Activated naive CD4-positive, alpha-beta T cell treated with anti-CD3 and anti-CD28 coated beads for 36 hours (primary cell): ENCODE data around the gene NIPAL1. TPM values are rescaled to one million over a fixed set of nuclear protein-coding genes. Genes with fewer than 3 reads are reported as not detected.
"Not testable (repeated sequence)": the region's sequence is repeated elsewhere in the genome, so short reads cannot be mapped to it uniquely, and the experiment has no call there.

Experiments
- CTCF ChIA-PET: fragments of 350-600 bp; sonication (Branson Sonifier 250); formaldehyde crosslinking; loops from one replicate; lab custom pipeline; 2021; ENCODE audit warnings: antibody characterized with exemption; lab: Charles Lee
- DNase-seq: peaks from one replicate; pipeline ENCODE4 v3.0.0-alpha.2; 2020
- H3K27ac Mint-ChIP-seq: one replicate; pipeline ENCODE4 v1.8.0; 2021; ENCODE audit warnings: mild to moderate bottlenecking, mixed read lengths
- H3K27me3 Mint-ChIP-seq: one replicate; pipeline ENCODE4 v1.8.0; 2021; ENCODE audit warnings: low read depth, mixed read lengths
- H3K36me3 Mint-ChIP-seq: one replicate; pipeline ENCODE4 v1.8.0; 2021; ENCODE audit warnings: low read depth, mixed read lengths
- H3K4me1 Mint-ChIP-seq: one replicate; pipeline ENCODE4 v1.8.0; 2021; ENCODE audit warnings: low read depth, mixed read lengths
- H3K4me3 Mint-ChIP-seq: one replicate; pipeline ENCODE4 v1.8.0; 2021; ENCODE audit warnings: mild to moderate bottlenecking, moderate library complexity, mixed read lengths
- H3K9me3 Mint-ChIP-seq: one replicate; pipeline ENCODE4 v1.8.0; 2021; ENCODE audit warnings: mixed read lengths
- intact Hi-C: fragments of 100-400 bp; cut with micrococcal nuclease; formaldehyde crosslinking; loops from one replicate; pipeline ENCODE4 v1.15.1; 2023
- total RNA-seq, 2 experiments: library from RNA; stranded (reverse); gene quantifications; one replicate each; pipeline ENCODE4 v1.2.3, GENCODE V29; 2021

Gene NIPAL1
- 1 to 10 TPM; 1.0 to 2.0 TPM for total RNA-seq

- H3K36me3 Mint-ChIP-seq, result no peaks in the 10 kb centered on the region
- CTCF ChIA-PET, result interaction anchor here (0.7 to 6.0 kb wide), 5 partner anchors 13 to 69 kb away, joined by 3 to 48 read pairs (median 7); no protein-coding TSS in a partner anchor
- H3K27me3 Mint-ChIP-seq, result peaks cover 5% of the 10 kb centered on the region
- intact Hi-C loops, result loop anchor here (1.0 to 5.0 kb wide), 9 partner anchors 12 to 554 kb away; partner anchors contain the start of genes COMMD8, CORIN, SLAIN2 and TEC
- DNase-seq, result peak; percentile 72
- H3K4me3 Mint-ChIP-seq, result peak within 1 kb of the TSS; percentile 81
- peak within 1 kb of the TSS; percentile 46 for H3K27ac Mint-ChIP-seq
- no peaks in the 10 kb centered on the region for H3K9me3 Mint-ChIP-seq
- H3K4me1 Mint-ChIP-seq, result peaks cover 26% of the 10 kb centered on the region
Measured at GRCh38 chr4:48016141-48017107, at the start of gene NIPAL1, which contains the start of gene CNGA1. NIPAL1 (plus strand) TSS chr4:48016772; CDS start chr4:48016840, 68 bp downstream. CNGA1 (minus strand) TSS chr4:48016681; CDS start chr4:47952689, 63,992 bp downstream.

DNA sequence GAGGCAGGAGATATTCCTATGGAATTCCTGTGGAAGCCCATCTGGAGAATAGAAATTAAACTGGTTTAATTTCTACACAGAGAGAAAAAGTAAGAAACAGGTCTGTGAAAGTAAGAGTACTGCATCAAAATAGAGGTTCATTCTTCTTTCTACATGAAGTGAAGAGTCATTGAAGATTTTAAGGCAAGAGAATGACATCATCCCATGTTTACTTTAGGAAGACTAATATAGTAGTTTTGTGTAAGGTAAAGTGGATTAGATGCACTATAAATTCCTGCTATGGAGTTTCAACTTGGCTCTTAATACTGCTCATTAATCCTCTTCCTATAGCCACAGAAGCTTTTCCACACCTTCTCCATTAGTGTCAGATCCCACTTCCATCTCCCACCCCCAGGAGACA lies 47.7 kb upstream of the NIPAL1 start:
- intact Hi-C loops, result no loop called here

GRCh38 chr4:47972181-47972580 lies 44.4 kb upstream of the NIPAL1 start:
- H3K36me3 Mint-ChIP-seq, result no peaks in the 10 kb centered on the region
- no peaks in the 10 kb centered on the region for H3K27me3 Mint-ChIP-seq
- H3K4me1 Mint-ChIP-seq, result no peaks in the 10 kb centered on the region
- DNase-seq, result no peak
- no peak overlapping the region for H3K4me3 Mint-ChIP-seq
- CTCF ChIA-PET, result no interaction called here
- intact Hi-C loops, result no loop called here
- no peaks in the 10 kb centered on the region for H3K9me3 Mint-ChIP-seq
- H3K27ac Mint-ChIP-seq, result no peak overlapping the region

More for the DNA sequence above, 47.7 kb upstream of the NIPAL1 start:
- H3K4me3 Mint-ChIP-seq, result no peak overlapping the region
- no peak overlapping the region for H3K27ac Mint-ChIP-seq
- no peaks in the 10 kb centered on the region for H3K4me1 Mint-ChIP-seq
- CTCF ChIA-PET, result no interaction called here
- no peaks in the 10 kb centered on the region for H3K9me3 Mint-ChIP-seq
- DNase-seq, result no peak
- no peaks in the 10 kb centered on the region for H3K27me3 Mint-ChIP-seq
- no peaks in the 10 kb centered on the region for H3K36me3 Mint-ChIP-seq

DNA sequence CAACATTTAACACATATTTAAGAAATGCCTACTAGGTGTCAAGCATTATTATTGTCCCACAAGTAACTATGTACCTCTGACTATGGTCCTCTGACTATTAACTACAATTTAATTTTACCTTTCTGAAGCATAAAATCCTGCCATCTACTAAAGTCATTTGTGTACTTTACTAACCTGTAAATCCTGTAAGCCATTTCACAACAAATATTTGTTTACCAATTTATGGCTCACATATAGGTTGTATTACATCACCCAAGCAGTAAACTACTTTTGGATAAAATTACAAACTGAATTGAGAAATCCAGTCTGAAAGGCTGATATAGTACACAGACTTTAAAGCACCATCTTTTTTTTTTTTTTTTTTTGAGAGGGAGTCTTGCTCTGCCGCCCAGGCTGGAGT lies 43.9 kb upstream of the NIPAL1 start:
- intact Hi-C loops, result no loop called here
- no peak overlapping the region for H3K27ac Mint-ChIP-seq
- DNase-seq, result no peak
- H3K4me3 Mint-ChIP-seq, result no peak overlapping the region
- H3K4me1 Mint-ChIP-seq, result no peaks in the 10 kb centered on the region
- H3K9me3 Mint-ChIP-seq, result no peaks in the 10 kb centered on the region
- H3K36me3 Mint-ChIP-seq, result no peaks in the 10 kb centered on the region
- no peaks in the 10 kb centered on the region for H3K27me3 Mint-ChIP-seq
- CTCF ChIA-PET, result no interaction called here

- H3K4me1 Mint-ChIP-seq, result no peaks in the 10 kb centered on the region
- CTCF ChIA-PET, result no interaction called here
Measured at GRCh38 chr4:47974566-47974965, 42.0 kb upstream of the NIPAL1 start.

DNA sequence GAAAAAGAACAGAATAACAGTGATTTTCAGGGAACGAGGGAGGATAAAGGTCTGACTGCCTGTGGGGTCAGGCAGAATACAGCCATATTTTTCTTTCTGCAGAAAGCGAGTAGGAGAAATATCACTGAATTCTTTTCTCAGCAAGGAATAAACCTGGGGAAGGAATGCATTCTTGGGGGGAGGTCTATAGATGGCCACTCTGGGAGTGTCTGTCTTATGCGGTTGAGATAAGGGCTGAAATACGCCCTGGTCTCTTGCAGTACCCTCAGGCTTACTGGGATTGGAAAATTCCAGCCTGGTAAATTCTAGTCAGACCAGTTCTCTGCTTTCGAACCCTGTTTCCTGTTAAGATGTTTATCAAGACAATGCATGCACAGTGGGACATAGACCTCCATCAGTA lies 26.4 kb upstream of the NIPAL1 start:
- CTCF ChIA-PET, result no interaction called here
- intact Hi-C loops, result no loop called here
- Mint-ChIP-seq H3K27ac (no peak overlapping the region), H3K4me1 (peaks cover 16% of the 10 kb centered on the region), H3K4me3 (no peak overlapping the region), H3K36me3 (no peaks in the 10 kb centered on the region), H3K27me3 (no peaks in the 10 kb centered on the region), H3K9me3 (peaks cover 22% of the 10 kb centered on the region)
- DNase-seq, result no peak

More at GRCh38 chr4:47974566-47974965, 42.0 kb upstream of the NIPAL1 start:
- Mint-ChIP-seq H3K27ac (no peak overlapping the region), H3K36me3 (no peaks in the 10 kb centered on the region), H3K27me3 (no peaks in the 10 kb centered on the region), H3K9me3 (no peaks in the 10 kb centered on the region), H3K4me3 (no peak overlapping the region)
- DNase-seq, result no peak
- intact Hi-C loops, result no loop called here

- H3K4me3 Mint-ChIP-seq, CTCF ChIA-PET, H3K27me3 Mint-ChIP-seq, H3K27ac Mint-ChIP-seq, DNase-seq, H3K36me3 Mint-ChIP-seq, intact Hi-C loops: not testable (repeated sequence)
- Mint-ChIP-seq H3K4me1 (peaks cover 16% of the 10 kb centered on the region), H3K9me3 (peaks cover 22% of the 10 kb centered on the region)
Measured at GRCh38 chr4:47992475-47992874, 24.1 kb upstream of the NIPAL1 start.

DNA sequence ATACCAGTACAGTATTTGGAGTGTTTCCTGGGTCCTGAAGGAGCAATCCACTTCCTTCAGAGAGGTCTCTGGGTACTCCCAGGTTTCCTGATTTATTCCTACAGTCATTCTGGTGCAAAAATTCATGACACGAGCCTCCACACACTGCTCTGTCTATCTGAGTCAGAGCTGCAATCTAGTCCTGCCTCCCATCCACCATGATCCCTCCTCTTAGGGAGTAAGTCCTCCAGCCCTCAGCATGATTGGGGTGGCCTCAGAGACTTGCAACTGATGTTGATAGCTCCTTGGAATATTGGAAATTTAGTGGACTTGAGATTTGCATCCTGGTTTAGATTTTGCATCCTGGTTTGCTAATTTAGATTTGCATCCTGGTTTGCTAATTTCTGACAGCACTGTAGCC lies 20.6 kb upstream of the NIPAL1 start:
- Mint-ChIP-seq H3K4me3 (no peak overlapping the region), H3K27ac (no peak overlapping the region), H3K27me3 (no peaks in the 10 kb centered on the region), H3K36me3 (peaks cover 3% of the 10 kb centered on the region), H3K4me1 (peaks cover 16% of the 10 kb centered on the region), H3K9me3 (peaks cover 14% of the 10 kb centered on the region)
- intact Hi-C loops, result no loop called here
- CTCF ChIA-PET, result interaction anchor here (1.6 to 2.1 kb wide), 2 partner anchors 8 to 38 kb away, joined by 5 to 6 read pairs; no protein-coding TSS in a partner anchor
- no peak for DNase-seq

DNA sequence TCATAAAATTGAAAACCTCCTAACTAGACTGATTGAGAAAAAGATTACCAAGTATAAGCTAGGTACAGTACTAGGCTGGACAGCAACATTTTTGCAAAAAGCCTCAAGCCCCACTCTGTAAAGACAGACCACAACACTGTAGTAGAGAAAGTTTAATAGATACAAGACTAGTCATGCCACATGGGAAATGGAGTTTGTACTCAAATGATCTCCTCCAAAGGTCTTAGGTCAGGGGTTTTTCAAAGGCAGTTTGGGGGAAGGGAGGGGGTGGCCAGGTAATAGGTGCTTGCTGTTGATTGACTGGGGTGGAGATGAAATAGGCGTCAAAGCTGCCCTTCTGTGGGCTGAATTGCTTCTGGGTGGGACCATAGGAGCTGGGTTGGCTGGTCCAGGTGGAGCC lies 14.3 kb upstream of the NIPAL1 start:
- intact Hi-C loops, result loop anchor here (5.0 kb wide), 1 partner anchor 65 kb away; no protein-coding TSS in a partner anchor
- Mint-ChIP-seq H3K27ac (no peak overlapping the region), H3K27me3 (no peaks in the 10 kb centered on the region), H3K36me3 (peaks cover 7% of the 10 kb centered on the region), H3K4me3 (no peak overlapping the region), H3K9me3 (peaks cover 18% of the 10 kb centered on the region), H3K4me1 (no peaks in the 10 kb centered on the region)
- CTCF ChIA-PET, result interaction anchor here (0.6 to 4.8 kb wide), 19 partner anchors 9 to 144 kb away, joined by 3 to 47 read pairs (median 4); partner anchors contain the start of genes CNGA1 and NIPAL1
- no peak for DNase-seq

DNA sequence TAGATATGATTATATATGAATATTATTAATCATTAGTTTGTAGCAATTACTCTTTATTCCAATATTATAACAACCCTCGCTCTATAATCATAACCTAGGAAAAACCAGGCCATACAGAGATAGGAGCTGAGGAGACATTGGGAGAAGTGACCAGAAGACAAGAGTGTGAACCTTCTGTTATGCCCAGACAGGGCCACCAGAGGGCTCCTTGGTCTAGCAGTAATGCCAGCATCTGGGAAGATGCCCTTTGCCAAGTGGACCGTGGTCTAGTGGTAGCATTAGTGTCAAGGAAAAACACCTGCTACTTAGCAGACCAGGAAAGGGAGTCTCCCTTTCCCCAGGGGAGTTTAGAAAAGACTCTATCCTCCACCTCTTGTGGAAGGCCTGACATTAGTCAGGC lies 13.0 kb upstream of the NIPAL1 start:
- H3K9me3 Mint-ChIP-seq, result peaks cover 17% of the 10 kb centered on the region
- DNase-seq, result peak; percentile 70
- CTCF ChIA-PET, result interaction anchor here (0.7 to 4.8 kb wide), 15 partner anchors 12 to 105 kb away, joined by 3 to 47 read pairs (median 6); partner anchors contain the start of genes CNGA1 and NIPAL1
- not testable (repeated sequence) for H3K4me3 Mint-ChIP-seq, H3K4me1 Mint-ChIP-seq, H3K36me3 Mint-ChIP-seq, H3K27ac Mint-ChIP-seq, H3K27me3 Mint-ChIP-seq
- intact Hi-C loops, result loop anchor here (1.0 to 5.0 kb wide), 4 partner anchors 64 to 138 kb away; no protein-coding TSS in a partner anchor

DNA sequence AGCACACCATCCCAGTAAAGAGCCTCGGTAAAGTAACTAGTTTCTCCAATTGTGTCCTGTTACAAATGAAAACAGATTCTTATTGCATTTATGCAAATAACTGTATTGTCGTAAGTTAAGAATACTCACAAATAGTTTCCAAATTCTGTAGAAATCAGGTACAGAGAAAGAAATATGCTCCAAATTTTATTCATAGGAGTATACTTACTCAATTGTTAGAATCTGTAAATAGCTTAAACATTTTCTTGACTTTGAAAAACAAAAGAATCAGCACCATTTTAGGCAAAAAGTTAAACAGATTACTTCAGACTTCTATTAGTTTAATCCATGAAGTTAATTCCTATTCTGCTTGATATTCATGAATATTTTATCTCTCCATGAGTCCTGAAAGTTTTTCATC lies 10.8 kb upstream of the NIPAL1 start:
- no peak for DNase-seq
- intact Hi-C loops, result loop anchor here (2.0 kb wide), 1 partner anchor 265 kb away; no protein-coding TSS in a partner anchor
- Mint-ChIP-seq H3K4me3 (no peak overlapping the region), H3K36me3 (peaks cover 5% of the 10 kb centered on the region), H3K4me1 (no peaks in the 10 kb centered on the region), H3K27me3 (no peaks in the 10 kb centered on the region), H3K9me3 (peaks cover 14% of the 10 kb centered on the region), H3K27ac (no peak overlapping the region)
- CTCF ChIA-PET, result interaction anchor here (4.8 kb wide), 1 partner anchor 10 kb away, joined by 30 read pairs; the partner anchor contains the start of genes CNGA1 and NIPAL1

DNA sequence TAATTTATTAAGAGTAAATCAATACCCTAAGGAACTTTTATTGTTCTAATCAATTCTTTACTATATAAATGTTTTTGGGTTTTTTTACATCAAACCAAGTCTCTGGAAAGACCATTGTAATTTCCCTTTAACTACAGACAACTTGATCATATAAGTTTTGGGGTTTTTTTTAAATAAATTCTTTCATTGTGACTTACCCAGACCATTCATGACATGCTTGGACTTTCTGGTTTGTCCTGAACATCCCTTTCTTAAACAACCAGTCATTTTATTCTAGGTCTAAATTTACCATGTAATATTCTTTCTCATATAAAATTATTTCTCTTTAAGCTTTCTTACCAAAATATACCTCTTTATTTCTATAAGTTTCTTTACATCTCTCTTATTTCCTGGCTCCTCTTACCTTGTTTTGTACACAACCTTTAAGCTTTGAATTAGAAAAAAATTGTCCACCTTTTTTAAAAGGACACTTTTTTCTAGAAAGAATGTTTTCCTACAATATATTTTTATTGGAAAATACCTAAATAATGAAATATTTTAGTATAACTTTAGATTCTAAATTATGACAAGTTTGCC lies 8.5 kb upstream of the NIPAL1 start:
- H3K4me1 Mint-ChIP-seq, result no peaks in the 10 kb centered on the region
- no peak for DNase-seq
- CTCF ChIA-PET, result no interaction called here
- intact Hi-C loops, result no loop called here
- peaks cover 7% of the 10 kb centered on the region for H3K36me3 Mint-ChIP-seq
- H3K4me3 Mint-ChIP-seq, result no peak overlapping the region
- H3K9me3 Mint-ChIP-seq, result peaks cover 14% of the 10 kb centered on the region
- no peak overlapping the region for H3K27ac Mint-ChIP-seq
- no peaks in the 10 kb centered on the region for H3K27me3 Mint-ChIP-seq
